Measurements from ENCODE around the gene IFNE.
A peak's percentile ranks its signal among the peaks of the same experiment; 100 is the strongest.
"Not testable (repeated sequence)": the region's sequence is repeated elsewhere in the genome, so short reads cannot be mapped to it uniquely, and the experiment has no call there.

The IFNE gene

DNA sequence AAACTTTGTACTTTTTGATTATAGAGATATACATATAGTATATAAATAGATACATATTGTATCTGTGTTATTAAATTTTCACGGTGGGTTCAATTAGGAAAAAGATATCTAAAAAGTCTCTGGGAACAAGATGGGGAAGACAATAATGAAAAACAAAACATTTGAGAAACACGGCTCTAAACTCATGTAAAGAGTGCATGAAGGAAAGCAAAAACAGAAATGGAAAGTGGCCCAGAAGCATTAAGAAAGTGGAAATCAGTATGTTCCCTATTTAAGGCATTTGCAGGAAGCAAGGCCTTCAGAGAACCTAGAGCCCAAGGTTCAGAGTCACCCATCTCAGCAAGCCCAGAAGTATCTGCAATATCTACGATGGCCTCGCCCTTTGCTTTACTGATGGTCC lies 42.0 kb downstream of the IFNE start, which contains the start of gene IFNA1:
TSS of gene IFNA1 (plus strand) at position 301 of the 400 bp plus-strand sequence. CDS start at position 370, 69 bp downstream.
- ChIA-PET CTCF (no interaction called here), POLR2A (no interaction called here)
- TF ChIP-seq FOXM1 (IDR thresholded peaks at IDR 0.05; ENCODE audit: borderline replicate concordance), result no peak
- TF ChIP-seq FOXA1 (IDR thresholded peaks at IDR 0.05), result no peak
- no peak for TF ChIP-seq CTBP1 (IDR thresholded peaks at IDR 0.05; ENCODE audit: borderline replicate concordance)
- no peak for TF ChIP-seq ARNT (IDR thresholded peaks at IDR 0.05)
- TF ChIP-seq SUZ12 (IDR thresholded peaks at IDR 0.05), result no peak
- no peak for TF ChIP-seq NFRKB (IDR thresholded peaks at IDR 0.05)
- TF ChIP-seq BHLHE40 (IDR thresholded peaks at IDR 0.05; ENCODE audit: borderline replicate concordance), result no peak
- TF ChIP-seq FOXK2 (IDR thresholded peaks at IDR 0.05), result no peak
- TF ChIP-seq, protein P1, sequence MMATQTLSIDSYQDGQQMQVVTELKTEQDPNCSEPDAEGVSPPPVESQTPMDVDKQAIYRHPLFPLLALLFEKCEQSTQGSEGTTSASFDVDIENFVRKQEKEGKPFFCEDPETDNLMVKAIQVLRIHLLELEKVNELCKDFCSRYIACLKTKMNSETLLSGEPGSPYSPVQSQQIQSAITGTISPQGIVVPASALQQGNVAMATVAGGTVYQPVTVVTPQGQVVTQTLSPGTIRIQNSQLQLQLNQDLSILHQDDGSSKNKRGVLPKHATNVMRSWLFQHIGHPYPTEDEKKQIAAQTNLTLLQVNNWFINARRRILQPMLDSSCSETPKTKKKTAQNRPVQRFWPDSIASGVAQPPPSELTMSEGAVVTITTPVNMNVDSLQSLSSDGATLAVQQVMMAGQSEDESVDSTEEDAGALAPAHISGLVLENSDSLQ (IDR thresholded peaks at IDR 0.05), result no peak
- no peak for DNase-seq (ENCODE audit: extremely low spot score)

DNA sequence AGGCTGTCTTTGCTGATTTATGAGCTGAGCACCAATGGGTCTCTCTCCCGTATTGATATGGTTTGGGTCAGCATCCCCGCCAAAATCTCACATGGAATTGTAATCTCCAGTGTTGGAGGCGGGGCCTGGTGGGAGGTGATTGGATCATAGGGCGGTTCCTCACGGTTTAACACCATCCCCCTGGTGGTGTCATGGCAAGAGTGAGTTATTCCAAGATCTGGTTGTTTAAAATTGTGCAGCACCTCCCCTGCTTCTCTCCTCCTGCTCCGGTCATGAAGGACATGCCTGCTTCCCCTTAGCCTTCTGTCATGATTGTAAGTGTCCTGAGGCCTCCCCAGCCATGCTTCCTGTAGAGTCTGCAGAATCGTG lies 47.1 kb downstream of the IFNE start:
- POLR2A ChIA-PET; DNase-seq (ENCODE audit: extremely low spot score): not testable (repeated sequence)
- CTCF ChIA-PET, result interaction anchor here (0.7 to 1.2 kb wide), 8 partner anchors 8 to 37 kb away, joined by 3 to 5 read pairs (median 4); no protein-coding TSS in a partner anchor

DNA sequence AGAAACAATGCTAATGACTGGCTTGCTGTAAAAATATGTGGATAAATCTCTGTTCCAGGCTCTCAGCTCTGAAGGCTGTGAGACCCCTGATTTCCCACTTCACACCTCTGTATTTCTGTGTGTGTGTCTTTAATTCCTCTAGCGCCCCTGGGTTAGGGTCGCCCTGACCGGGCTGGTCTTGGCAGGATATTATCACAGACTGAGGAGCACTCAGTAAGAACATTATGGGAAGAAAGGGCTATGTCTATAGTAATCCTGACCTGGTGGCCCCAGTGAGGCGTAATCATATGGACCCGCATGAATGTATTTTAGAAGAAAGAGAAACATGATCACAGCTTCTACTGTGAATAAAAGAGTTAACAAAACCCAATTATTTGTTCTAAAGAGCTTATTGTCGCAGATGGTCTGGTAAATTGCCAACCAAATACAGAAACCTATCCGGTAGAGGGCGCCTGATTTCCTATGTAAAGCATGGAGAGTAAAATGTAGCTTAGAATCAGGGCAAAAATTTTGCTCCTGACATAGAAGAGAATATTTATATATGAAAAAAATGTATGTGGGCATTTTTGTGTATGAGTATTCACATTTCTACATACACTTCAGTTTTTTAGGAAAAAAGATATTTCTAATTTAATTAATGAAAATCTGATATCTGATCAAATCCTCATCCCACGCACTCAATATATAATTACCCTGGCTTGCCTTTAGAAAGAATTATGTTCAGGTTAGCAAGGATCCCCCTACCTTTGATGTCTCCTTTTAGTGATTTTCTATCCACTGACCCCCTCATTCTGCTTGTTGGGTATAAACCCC lies 47.7 kb downstream of the IFNE start:
- TF ChIP-seq, protein P1 (IDR thresholded peaks at IDR 0.05), result no peak
- no peak for TF ChIP-seq L3MBTL2 (conservative IDR thresholded peaks at IDR 0.05)
- no peak for TF ChIP-seq SP1 (IDR thresholded peaks at IDR 0.05)
- no peak for TF ChIP-seq CTBP1 (IDR thresholded peaks at IDR 0.05; ENCODE audit: borderline replicate concordance)
- no peak for TF ChIP-seq ZNF384 (IDR thresholded peaks at IDR 0.05)
- TF ChIP-seq TARDBP (IDR thresholded peaks at IDR 0.05), result no peak
- TF ChIP-seq NFRKB (IDR thresholded peaks at IDR 0.05), result no peak
- TF ChIP-seq FOXM1 (IDR thresholded peaks at IDR 0.05; ENCODE audit: borderline replicate concordance), result no peak
- no peak for TF ChIP-seq FOXA1 (IDR thresholded peaks at IDR 0.05)
- TF ChIP-seq ARNT (IDR thresholded peaks at IDR 0.05), result no peak
- TF ChIP-seq SUZ12 (IDR thresholded peaks at IDR 0.05), result no peak
- ChIA-PET CTCF (interaction anchor here (0.5 to 1.2 kb wide), 12 partner anchors 8 to 280 kb away, joined by 3 to 5 read pairs (median 4); no protein-coding TSS in a partner anchor), POLR2A (no interaction called here)
- peak; percentile 53 for DNase-seq (ENCODE audit: extremely low spot score)

DNA sequence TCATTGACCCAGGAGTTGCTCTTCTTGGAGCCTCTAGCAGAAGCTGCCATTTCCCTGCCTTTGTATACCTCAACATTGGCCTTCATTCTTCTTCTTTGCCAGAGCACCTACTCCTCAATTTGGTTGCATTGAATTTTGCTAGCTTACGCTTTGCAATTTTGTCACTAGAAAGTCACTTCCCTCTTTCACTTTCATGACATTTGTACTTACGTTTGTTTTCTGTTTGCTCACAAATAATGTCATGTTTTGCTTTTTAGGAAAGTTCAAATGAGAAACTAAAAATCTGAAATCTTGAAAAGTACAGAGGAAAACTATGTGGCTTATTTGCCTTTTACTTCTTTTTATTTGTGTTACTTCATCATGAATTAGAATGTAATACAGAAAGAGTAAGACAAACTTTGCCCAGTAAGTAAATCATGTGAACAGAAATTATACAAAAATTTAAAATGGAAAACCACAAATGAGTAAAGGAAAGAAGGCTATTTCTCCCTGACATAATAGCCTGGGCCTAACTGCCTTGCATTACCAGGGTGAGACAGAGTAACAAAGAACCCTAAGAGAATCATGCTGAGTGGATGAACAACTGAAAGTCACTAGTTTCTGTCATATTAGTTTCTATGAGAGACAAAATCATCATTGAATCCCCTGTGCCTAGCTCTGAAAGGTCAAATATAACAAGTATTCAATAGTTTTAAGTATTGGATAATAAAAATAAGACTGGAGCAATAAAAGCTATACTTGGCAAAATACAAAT lies 49.3 kb downstream of the IFNE start:
- ChIA-PET POLR2A (no interaction called here), CTCF (no interaction called here)
- TF ChIP-seq TARDBP (IDR thresholded peaks at IDR 0.05), result no peak
- TF ChIP-seq FOXK2 (IDR thresholded peaks at IDR 0.05), result no peak
- TF ChIP-seq L3MBTL2 (conservative IDR thresholded peaks at IDR 0.05), result no peak
- TF ChIP-seq FOXA1 (IDR thresholded peaks at IDR 0.05), result no peak
- no peak for TF ChIP-seq ELF4 (IDR thresholded peaks at IDR 0.05)
- no peak for TF ChIP-seq SUZ12 (IDR thresholded peaks at IDR 0.05)
- no peak for TF ChIP-seq HDGF (IDR thresholded peaks at IDR 0.05; ENCODE audit: borderline replicate concordance)
- no peak for TF ChIP-seq ZNF384 (IDR thresholded peaks at IDR 0.05)
- no peak for TF ChIP-seq FOXM1 (IDR thresholded peaks at IDR 0.05; ENCODE audit: borderline replicate concordance)
- TF ChIP-seq SP1 (IDR thresholded peaks at IDR 0.05), result no peak
- TF ChIP-seq, protein P1 (IDR thresholded peaks at IDR 0.05), result no peak
- TF ChIP-seq NFRKB (IDR thresholded peaks at IDR 0.05), result no peak
- TF ChIP-seq BHLHE40 (IDR thresholded peaks at IDR 0.05; ENCODE audit: borderline replicate concordance), result no peak
- TF ChIP-seq CTBP1 (IDR thresholded peaks at IDR 0.05; ENCODE audit: borderline replicate concordance), result no peak
- TF ChIP-seq LEF1 (IDR thresholded peaks at IDR 0.05; ENCODE audit: borderline replicate concordance), result no peak
- TF ChIP-seq ARNT (IDR thresholded peaks at IDR 0.05), result no peak
- no peak for DNase-seq (ENCODE audit: extremely low spot score)
